ENCODE measurements around the gene IFNGR2. TPM values are rescaled to one million over a fixed set of nuclear protein-coding genes. Genes with fewer than 3 reads are reported as not detected.

Gene IFNGR2
- total RNA-seq, 1 donor from 2014 or later: 59.9 TPM

- TF ChIP-seq, protein P1, sequence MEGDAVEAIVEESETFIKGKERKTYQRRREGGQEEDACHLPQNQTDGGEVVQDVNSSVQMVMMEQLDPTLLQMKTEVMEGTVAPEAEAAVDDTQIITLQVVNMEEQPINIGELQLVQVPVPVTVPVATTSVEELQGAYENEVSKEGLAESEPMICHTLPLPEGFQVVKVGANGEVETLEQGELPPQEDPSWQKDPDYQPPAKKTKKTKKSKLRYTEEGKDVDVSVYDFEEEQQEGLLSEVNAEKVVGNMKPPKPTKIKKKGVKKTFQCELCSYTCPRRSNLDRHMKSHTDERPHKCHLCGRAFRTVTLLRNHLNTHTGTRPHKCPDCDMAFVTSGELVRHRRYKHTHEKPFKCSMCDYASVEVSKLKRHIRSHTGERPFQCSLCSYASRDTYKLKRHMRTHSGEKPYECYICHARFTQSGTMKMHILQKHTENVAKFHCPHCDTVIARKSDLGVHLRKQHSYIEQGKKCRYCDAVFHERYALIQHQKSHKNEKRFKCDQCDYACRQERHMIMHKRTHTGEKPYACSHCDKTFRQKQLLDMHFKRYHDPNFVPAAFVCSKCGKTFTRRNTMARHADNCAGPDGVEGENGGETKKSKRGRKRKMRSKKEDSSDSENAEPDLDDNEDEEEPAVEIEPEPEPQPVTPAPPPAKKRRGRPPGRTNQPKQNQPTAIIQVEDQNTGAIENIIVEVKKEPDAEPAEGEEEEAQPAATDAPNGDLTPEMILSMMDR (conservative IDR thresholded peaks at IDR 0.05; ENCODE audit: low read depth, low read length): no peak
- H3K4me3 ChIP-seq (ENCODE audit: low read depth, low read length): no peak overlapping the region
- no peak for DNase-seq (ENCODE audit: low read depth)
Observed at GRCh38 chr21:33369586-33369985, 33.6 kb upstream of the IFNGR2 start.

GRCh38 chr21:33370305-33370704, 32.9 kb upstream of the IFNGR2 start:
- no peak for DNase-seq (ENCODE audit: low read depth)
- TF ChIP-seq, protein P1 (conservative IDR thresholded peaks at IDR 0.05; ENCODE audit: low read depth, low read length): no peak
- H3K4me3 ChIP-seq (ENCODE audit: low read depth, low read length): no peak overlapping the region

GRCh38 chr21:33371366-33371765, 31.8 kb upstream of the IFNGR2 start:
- TF ChIP-seq, protein P1 (conservative IDR thresholded peaks at IDR 0.05; ENCODE audit: low read depth, low read length): no peak
- H3K4me3 ChIP-seq (ENCODE audit: low read depth, low read length): no peak overlapping the region
- no peak for DNase-seq (ENCODE audit: low read depth)

DNA sequence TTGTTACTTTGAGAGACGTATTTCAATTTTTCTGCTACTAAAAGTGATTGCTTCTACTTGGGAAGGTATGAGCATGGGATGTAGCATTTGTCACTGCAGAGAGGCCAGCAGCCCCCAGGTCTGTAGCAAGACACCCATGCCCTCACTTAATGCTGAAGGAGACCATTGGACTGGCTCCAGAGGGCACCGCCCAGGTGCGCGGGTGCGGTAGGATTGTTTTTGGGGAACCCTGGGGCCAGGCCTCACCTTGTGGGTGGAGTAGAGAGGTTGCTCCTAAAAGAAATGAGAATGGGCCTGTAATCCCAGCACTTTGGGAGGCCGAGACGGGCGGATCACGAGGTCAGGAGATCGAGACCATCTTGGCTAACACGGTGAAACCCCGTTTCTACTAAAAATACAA, 30.6 kb upstream of the IFNGR2 start:
- no peak for DNase-seq (ENCODE audit: low read depth)
- H3K4me3 ChIP-seq (ENCODE audit: low read depth, low read length): no peak overlapping the region
- TF ChIP-seq, protein P1 (conservative IDR thresholded peaks at IDR 0.05; ENCODE audit: low read depth, low read length): no peak

- no peak for DNase-seq (ENCODE audit: low read depth)
- TF ChIP-seq, protein P1 (conservative IDR thresholded peaks at IDR 0.05; ENCODE audit: low read depth, low read length): no peak
Observed at GRCh38 chr21:33373451-33373850, 29.8 kb upstream of the IFNGR2 start.

DNA sequence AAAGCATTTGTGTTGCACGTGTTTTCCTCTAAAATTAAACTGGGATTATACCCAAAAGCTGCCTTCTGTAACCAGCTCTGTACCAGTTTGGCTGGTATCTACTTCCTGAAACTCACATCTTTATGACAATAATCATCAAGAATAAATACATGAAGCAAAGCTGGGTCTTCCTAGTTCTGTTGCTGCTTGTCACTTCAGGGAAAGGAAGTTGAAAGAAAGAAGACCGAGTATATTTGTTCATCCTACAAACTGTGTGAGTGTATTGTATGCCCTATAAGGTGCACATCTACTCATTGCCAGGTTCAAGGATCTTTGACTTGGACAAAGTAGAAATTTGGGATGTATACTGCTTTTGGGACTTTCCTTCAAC, 29.1 kb upstream of the IFNGR2 start:
- TF ChIP-seq, protein P1 (conservative IDR thresholded peaks at IDR 0.05; ENCODE audit: low read depth, low read length): no peak
- no peak for DNase-seq (ENCODE audit: low read depth)
- no peak overlapping the region for H3K4me3 ChIP-seq (ENCODE audit: low read depth, low read length)

More at GRCh38 chr21:33373451-33373850, 29.8 kb upstream of the IFNGR2 start:
- no peak overlapping the region for H3K4me3 ChIP-seq (ENCODE audit: low read depth, low read length)

DNA sequence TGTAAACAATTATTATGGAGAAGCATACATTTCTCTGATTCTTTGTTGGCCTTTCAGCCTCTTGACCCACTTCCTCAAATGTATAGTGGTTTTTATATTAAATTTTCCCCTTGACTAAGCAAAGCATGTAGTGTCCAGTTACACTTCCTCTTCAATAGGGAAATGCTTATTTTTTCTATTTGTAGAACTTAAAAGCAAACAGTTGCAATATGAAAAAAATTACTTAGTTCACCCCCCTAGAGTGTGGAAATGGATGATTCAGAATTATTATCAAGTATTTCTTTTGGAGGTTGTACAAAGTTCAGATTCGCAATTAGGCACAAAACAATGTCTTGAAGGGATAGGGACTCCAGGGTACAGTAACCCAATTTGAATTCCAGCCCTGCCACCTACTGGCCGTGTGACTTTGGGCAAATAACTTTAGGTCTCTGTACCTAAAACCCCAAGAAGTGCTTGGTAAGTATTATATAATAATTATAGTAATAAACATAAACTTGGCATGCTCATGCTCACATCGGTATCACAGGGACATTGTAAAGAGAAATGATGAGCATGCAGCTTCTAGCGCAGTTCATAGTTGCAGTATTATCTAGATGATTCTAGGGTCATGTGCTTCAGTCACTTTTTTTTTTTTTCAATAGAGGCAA, 28.6 kb upstream of the IFNGR2 start:
- TF ChIP-seq, protein P1 (conservative IDR thresholded peaks at IDR 0.05; ENCODE audit: low read depth, low read length): peak; percentile 79
- H3K4me3 ChIP-seq (ENCODE audit: low read depth, low read length): no peak overlapping the region
- DNase-seq (ENCODE audit: low read depth): no peak
